Raji (cell line): ENCODE measurements around the gene JOSD2.

ENCODE experiments used
- POLR2A ChIP-seq: IDR thresholded peaks from 2 replicates; pipeline ENCODE4 v1.6.1; 2011; ENCODE audit warnings: low read depth, low read length, control low read depth; ENCODE audit not compliant: insufficient read depth

The JOSD2 gene

DNA sequence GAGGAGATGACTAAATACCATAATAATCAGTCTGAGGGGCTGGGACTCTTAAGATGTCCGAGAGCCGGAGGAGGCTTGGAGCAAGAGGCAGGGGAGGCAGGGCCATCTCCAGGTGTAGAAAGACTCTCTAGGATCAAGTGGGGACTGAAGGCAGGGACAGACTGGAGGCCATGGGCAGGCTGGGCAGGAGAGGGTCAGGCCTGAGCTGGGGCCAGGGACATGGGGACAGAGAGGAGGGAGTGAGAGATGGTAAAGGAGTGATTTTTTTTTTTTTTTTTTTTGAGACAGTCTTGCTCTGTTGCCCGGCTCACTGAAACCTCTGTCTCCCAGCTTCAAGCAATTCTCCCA lies 2.2 kb downstream of the JOSD2 start:
- no peak for TF ChIP-seq POLR2A

DNA sequence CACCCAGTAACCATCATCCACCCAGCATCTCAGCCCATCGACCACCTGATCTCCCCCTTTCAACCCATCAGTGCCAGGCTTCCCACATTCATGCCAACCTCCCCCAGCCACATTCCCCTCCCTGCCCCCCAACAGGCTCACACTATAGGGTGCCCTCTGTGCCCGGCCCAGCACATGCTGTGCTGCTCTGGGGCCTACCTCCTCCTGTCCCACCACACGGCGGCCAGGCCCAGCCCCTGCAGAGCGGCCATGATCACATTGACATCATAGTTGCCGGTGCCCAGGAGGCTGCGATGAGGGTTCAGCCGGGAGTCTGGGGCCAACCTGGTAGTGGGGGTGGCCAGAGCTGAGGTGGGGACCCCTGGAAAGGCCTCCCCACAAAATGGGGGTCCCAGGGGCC lies 3.6 kb downstream of the JOSD2 start:
- TF ChIP-seq POLR2A, result no peak

DNA sequence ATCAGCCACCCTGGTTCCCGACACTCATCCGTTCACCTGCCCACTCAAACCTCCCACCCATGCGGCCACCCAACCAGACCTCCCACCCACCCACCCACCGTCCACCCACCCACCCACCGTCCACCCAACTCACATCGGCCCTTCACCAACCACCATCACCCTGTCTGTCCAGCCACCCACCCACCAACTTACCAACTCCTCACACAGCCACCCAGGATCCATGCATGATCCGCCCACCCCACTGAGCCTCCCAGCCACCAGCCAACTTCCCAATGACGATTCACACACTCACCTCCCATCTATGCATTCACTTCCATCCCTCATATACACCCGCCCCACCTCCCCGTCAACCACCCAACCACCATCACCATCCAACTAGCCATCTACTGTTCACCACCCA lies 4.3 kb downstream of the JOSD2 start:
- no peak for TF ChIP-seq POLR2A

DNA sequence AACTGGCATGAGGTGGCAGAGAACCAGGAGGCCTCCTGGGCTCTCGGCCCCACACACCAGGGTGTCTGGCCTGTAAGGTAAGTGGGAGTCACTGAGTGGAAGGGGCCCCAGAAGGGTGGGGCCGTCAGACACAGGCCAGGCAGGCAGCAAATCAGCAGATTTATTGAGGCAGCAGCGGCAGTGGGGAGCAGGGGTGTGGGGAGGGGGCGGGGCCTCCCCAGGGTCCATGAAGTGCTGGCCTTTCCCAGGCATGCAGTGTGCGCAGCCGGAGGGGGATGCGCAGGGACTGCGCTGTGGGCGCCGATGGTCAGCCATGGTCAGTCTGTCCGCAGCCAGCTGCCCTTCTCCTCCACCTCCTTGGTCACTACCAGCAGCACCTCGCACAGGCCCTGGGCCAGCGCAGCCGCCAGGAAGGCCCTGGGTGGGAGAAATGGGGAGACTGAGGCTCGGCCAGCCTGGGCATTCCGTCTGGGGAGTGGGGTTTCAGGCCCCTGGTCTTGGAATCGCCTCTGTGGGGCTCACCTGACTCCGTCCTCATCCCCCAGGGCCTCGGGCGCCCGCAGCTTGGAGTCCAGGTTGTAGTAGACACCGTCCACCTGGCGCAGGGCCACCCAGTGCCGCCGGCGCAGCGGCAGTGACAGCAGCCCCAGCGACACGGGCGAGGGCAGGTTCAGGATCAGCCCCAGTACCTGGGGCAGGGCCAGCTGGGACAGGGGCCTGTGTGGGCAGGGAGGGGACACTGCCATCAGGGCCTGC lies 5.0 kb downstream of the JOSD2 start:
- TF ChIP-seq POLR2A, result no peak

DNA sequence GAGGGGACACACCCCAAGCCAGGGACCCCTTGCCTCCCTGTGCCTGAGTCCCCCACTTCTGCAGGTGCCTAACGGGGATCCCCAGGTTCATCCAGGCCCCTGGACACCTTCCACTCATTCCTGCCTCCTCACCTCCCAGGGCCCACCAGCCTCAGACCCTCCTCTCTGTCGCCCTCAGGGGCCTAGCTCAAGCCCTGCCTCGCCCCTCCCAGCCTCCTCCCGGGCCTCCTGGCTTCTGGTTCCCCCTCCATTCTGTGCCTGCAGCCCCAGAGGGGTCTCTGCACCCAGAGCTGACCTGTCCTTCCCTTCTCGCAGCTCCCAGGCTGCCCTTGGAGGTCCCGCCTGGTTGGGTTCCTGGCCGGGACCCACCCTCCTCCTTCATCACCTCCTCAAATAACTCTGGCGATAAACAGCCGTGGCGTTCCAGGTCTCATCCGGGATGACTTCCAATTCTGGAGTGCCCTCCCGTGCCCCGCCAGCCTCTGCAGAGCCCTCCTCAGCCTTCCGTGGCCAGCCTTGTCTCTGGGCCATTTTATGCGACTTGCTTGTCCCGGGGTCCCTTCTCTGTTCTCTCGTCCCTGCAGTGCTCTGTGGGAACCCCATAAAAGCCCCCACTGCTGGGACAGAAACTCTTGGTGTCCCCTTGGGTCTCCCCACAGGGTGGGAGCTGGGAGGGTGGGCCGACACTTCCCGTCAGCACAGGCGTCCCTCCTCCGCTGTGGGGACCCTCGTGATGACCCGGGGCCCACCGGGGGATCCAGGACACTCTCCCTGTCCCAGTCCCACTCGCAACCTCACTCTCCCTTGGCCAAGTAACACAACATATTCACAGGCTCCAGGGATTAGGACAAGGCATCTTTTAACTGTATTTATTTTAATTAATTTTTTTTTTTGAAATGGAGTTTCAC lies 9.2 kb downstream of the JOSD2 start:
- no peak for TF ChIP-seq POLR2A

DNA sequence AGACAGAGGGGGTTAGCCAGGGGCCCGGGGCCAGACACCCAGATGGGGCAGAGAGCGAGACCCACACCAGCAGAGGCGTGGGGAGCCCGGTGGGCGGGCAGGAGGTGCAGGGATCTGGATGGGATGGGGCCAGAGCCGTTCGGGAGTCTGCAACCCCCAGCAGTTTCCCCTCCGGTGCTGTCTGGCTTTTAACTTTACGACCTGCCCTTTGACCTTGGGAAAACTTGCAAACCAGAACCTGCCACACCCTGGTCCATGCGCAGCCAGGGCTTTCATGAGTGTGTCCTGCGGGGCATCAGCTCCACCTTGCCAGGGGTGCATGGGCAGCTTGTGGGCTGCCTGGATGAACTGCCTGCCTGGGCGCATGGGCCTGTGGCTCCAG lies 9.8 kb downstream of the JOSD2 start:
- no peak for TF ChIP-seq POLR2A

DNA sequence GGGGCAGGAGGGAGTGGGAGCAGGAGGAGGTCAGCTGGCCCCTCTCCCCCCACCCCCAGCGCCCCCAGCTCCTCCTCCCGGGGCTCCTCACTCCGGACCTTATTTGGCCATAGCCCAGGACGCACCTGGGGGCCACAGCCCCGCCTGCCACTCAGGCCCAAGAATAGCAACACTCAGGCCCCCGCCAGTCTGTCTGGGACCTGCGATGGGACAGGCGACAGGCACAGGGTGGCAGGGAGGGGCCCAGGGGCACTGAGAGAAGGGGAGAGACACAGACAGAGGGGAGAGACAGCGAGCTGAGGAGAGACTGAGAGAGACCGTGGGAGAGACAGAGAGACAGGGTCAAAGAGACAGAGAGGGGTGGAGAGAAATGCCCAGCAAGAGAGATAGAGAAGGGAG lies 10.2 kb downstream of the JOSD2 start:
- no peak for TF ChIP-seq POLR2A

DNA sequence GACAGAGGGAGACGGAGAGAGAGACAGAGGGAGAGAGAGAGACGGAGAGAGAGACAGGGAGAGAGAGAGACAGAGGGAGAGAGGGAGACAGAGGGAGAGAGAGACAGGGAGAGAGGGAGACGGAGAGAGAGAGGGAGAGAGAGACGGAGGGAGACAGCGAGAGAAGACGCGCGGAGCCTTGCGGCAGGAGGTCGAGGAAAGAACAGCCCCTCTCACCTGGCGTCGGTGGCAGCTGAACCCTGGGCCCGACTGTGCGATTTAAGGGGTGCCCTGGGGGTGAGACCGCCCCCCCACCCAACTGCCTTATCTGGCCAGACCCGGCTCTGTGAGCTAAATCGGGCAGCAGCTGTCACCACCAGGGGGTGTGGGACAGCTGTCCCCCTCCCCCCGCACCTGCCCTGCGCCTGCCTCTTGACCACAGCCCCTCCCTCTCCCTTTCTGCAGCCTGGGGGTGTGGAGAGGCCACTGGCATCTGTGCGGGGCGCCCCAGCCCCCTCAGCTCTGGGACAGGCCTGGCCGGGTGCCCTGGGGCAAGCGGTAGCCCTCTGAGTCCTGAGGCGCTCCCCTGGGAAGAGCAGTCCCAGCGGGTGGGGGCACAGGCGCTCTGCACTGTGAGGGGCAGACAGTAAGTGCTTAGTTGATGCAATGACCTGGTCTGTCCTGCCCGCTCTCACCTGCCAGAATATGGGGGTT lies 10.8 kb downstream of the JOSD2 start:
- no peak for TF ChIP-seq POLR2A

DNA sequence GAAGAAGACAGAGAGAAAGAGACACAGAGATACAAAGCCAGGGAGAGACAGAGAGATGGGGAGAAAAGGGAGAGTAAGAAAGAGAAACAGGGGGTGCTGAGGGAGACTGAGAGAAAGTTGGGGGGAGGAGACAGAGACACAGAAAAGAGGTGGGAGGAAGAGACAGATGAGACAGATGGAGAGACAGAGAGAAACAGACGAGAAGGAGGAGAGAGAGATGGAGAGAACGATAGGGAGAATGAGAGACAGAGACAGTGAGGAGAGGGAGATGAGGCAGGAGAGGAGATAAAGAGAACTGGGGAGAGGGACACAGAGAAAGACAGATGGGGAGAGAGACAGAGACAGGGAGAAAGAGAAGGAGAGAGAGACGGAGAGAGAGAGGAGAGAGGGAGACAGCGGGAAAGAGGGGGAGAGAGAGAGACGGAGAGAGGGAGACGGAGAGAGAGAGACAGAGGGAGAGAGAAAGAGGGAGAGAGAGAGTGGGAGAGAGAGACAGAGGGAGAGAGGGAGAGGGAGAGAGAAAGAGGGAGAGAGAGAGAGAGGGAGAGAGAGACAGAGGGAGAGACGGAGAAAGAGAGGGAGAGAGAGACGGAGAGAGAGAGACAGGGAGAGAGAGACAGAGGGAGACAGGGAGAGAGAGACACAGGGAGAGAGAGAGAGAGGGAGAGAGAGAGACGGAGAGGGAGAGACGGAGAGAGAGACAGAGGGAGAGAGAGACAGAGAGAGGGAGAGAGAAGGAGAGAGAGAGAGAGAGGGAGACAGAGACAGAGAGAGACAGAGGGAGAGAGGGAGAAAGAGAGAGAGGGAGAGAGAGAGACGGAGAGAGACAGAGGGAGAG lies 12.6 kb downstream of the JOSD2 start:
- TF ChIP-seq POLR2A, result no peak

DNA sequence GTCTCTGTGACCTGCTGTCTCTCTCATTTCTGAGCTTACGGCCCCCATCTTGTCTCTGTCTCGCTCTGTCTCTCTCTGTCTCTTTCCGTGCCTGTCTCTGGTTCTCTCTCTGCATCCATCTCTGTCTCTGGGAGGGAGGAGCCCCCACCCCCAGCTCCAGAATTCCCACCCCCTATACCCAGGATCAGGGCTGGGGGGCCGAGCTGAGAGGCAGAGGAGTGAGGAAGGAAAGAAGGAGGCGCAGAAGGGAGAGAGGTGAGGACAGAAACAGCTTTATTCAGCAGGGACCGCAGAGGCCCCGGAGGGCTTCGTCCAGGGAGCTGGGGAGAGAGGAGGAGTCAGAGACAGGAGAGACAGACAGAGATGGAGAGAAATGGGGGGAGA lies 14.0 kb downstream of the JOSD2 start:
- TF ChIP-seq POLR2A, result no peak

DNA sequence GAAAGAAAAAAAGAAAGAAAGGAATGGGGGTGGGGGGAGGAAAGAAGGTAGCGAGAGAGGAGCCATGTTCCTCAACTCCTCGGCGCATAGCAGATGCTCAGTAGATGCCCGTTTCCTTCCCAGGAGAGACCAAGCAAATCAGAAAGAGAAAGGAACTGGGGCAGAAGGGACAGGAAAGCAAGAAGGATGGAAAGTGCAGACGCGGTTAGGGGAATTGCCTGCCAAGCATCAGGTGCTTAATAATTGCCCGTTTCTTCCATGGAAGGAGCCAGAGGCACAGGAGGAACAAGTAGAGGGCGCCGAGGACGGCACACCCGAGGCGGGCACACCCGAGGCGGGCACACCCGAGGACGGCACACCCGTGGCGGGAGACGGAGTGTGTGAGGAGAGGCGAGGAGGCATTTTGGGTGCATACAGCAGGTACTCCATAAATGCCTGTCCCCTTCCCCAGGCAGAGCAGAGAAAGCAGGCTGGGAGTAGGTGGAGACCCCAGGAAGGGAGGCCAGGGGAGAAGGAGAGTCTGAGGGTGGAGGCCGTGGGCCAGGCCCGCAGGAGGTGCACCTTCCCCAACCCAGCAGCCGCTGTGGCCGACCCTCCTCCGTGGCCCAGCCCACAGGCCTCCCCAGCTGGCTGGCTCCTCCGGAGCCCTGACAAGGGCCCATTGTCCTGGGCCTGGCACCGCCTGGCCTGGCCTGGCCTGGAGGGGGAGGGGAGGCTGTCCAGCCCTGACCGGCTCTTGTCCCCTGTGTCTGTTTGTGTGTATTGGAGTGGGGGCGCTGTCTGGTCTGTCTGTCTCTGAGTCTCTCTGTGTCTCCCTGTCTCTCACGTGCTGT lies 14.6 kb downstream of the JOSD2 start:
- TF ChIP-seq POLR2A, result no peak

DNA sequence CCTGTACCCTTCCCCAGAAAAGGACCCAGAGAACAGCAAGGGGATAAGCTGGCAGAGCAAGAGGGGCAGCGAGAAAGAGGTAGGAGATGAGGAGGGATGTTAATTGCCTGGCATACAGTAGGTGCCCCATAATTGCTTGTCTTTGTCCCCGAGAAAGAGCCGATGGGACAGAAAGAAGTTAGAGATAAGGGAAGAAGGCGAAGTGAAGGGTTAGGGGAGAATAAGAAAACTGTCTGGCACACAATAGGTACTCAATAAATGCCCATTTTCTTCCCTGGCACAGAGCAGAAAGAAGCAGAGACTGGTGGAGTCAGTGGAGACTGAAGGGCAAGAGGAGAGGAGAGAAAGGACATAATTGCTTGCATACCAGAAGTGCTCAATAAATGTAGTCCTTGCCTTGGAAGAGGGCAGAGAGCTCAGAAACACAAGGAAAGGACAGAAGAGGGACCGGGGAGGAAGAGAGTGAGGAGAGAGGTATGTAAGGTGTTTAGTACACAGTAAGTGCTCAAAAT lies 15.9 kb downstream of the JOSD2 start:
- TF ChIP-seq POLR2A, result no peak

DNA sequence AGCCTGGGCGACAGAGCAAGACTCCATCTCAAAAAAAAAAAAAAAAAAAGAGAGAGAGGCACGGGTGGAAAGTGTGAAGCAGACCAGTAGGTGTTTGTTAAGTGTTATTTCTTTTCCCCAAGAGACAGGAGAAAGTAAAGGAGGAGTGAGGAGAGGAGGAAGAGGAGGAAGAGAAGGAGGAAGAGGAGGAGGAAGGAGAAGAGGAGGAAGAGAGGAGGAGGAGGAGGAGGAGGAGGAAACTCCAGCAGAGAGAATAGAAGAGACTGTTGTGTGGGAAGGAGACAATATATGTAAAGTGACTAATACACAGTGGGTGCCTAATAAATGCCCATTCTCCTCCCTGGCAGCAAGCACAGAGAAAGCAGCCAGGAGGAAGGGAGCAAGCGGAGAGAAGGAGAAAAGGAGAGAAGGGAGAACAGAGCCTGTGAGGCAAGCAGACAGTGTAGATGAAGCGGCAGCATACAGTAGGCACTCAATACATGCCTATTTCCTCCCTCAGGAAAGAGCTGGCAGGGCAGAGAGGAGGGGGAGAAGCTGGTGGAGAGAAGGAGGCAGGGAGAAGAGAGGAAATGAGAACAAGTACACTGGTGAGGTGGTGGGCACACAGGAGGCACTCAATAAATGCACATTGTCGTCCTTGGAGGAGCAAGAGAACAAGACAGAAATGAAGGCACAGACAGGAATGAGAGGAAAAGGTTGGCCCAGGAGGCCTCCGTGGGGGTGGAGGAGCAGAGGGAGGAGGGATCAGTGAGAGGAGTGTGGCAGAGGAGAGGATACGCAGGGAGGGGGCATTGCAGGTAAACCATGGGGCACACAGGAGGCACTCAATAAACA lies 16.6 kb downstream of the JOSD2 start:
- no peak for TF ChIP-seq POLR2A

DNA sequence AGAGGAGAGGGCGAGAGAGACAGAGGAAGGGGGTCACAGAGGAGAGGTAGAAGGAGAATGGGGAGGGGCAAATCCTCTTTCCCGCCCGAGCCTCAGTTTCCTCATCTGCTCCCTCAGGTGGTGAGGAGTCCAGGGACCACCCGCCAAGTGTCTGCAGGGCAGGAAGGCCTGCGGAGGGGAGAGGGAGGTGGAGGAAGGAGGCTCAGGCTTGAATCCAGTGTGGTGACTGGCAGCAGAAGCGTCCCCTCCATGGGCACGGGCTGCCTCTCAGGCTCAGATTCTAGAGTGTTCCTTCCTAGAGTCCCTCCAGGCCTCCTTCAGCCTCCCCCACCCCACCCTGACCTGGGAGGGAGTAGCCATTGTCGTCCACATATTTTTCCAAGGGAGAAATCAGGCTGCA lies 17.8 kb downstream of the JOSD2 start:
- no peak for TF ChIP-seq POLR2A
